ENCODE measurements around the gene FADS3.
A peak's percentile ranks its signal among the peaks of the same experiment; 100 is the strongest.

Gene FADS3

GRCh38 chr11:61854206-61854895 is 37.0 kb downstream of the FADS3 start:
- DNase-seq, result peak; percentile 53

- peak; percentile 47 for DNase-seq
Measured at GRCh38 chr11:61853698-61854169, 37.6 kb downstream of the FADS3 start.

- DNase-seq, result no peak
Measured at GRCh38 chr11:61851900-61852295, 39.4 kb downstream of the FADS3 start.

GRCh38 chr11:61851113-61851899 is 40.0 kb downstream of the FADS3 start:
- DNase-seq, result peak; percentile 18

- no peak for DNase-seq
Measured at GRCh38 chr11:61850687-61851086, 40.7 kb downstream of the FADS3 start.

- no peak for DNase-seq
Measured at GRCh38 chr11:61848631-61849030, 42.7 kb downstream of the FADS3 start.

GRCh38 chr11:61847914-61848581 is 43.3 kb downstream of the FADS3 start:
- DNase-seq, result no peak

- no peak for DNase-seq
Measured at GRCh38 chr11:61846362-61847020, 44.9 kb downstream of the FADS3 start.

GRCh38 chr11:61844909-61845565 is 46.3 kb downstream of the FADS3 start:
- DNase-seq, result peak; percentile 75

GRCh38 chr11:61842528-61842820 is 48.9 kb downstream of the FADS3 start:
- DNase-seq, result no peak

- no peak for DNase-seq
Measured at GRCh38 chr11:61841636-61842527, 49.5 kb downstream of the FADS3 start.

- DNase-seq, result no peak
Measured at GRCh38 chr11:61840371-61840770, 51.0 kb downstream of the FADS3 start.

GRCh38 chr11:61839742-61840141 is 51.6 kb downstream of the FADS3 start:
- DNase-seq, result no peak

- no peak for DNase-seq
Measured at GRCh38 chr11:61838921-61839320, 52.4 kb downstream of the FADS3 start.

GRCh38 chr11:61838501-61838900 is 52.8 kb downstream of the FADS3 start:
- no peak for DNase-seq

- DNase-seq, result no peak
Measured at GRCh38 chr11:61837411-61838005, 53.8 kb downstream of the FADS3 start.

GRCh38 chr11:61836193-61836592 is 55.2 kb downstream of the FADS3 start:
- no peak for DNase-seq

- peak; percentile 84 for DNase-seq
Measured at GRCh38 chr11:61834278-61835048, 56.9 kb downstream of the FADS3 start.

GRCh38 chr11:61833926-61834277 is 57.4 kb downstream of the FADS3 start:
- no peak for DNase-seq

GRCh38 chr11:61833471-61833870 is 57.9 kb downstream of the FADS3 start:
- no peak for DNase-seq

GRCh38 chr11:61832754-61833153 is 58.6 kb downstream of the FADS3 start:
- no peak for DNase-seq
